Astrocyte of the spinal cord (primary cell): ENCODE results near the gene SAA2.
"Not testable (repeated sequence)": the region's sequence is repeated elsewhere in the genome, so short reads cannot be mapped to it uniquely, and the experiment has no call there.

Experiments used
- DNase-seq: peaks from one replicate; pipeline ENCODE4 v3.0.0; 2011; ENCODE audit warnings: low read depth, low spot score
- H3K4me3 ChIP-seq: 2 replicates; pipeline ENCODE4 v1.5.1; 2011; ENCODE audit warnings: low read depth, mild to moderate bottlenecking, low read length, moderate library complexity
- in situ Hi-C: cut with HindIII; loops from 2 replicates; pipeline ENCODE4 v1.10.0; 2017; ENCODE audit warnings: low sequenced_read_pairs
- TF ChIP-seq, protein P1 (sequence below): IDR thresholded peaks from 2 replicates; pipeline ENCODE4 v1.5.1; 2012; ENCODE audit warnings: low read depth, mild to moderate bottlenecking, low read length, inconsistent platforms

The SAA2 gene

DNA sequence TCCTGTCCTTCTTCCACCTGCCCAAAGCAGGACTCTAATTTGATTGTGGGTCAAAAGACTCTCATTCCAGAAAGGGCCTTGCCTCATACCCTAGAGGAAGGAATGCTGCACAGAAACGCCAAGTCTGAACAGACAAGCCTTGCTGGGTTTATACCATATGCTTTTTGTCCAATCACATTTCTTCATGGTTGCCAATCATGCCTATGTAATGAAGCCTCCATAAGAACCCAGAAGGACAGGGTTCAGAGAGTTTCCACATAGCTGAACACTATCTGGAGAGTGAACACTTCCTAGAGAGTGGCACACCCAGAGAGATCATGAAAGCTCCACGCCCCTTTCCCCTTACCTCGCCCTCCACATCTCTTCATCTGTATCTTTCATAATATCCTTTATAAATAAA, 4.8 kb upstream of the SAA2 start:
- TF ChIP-seq, protein P1, sequence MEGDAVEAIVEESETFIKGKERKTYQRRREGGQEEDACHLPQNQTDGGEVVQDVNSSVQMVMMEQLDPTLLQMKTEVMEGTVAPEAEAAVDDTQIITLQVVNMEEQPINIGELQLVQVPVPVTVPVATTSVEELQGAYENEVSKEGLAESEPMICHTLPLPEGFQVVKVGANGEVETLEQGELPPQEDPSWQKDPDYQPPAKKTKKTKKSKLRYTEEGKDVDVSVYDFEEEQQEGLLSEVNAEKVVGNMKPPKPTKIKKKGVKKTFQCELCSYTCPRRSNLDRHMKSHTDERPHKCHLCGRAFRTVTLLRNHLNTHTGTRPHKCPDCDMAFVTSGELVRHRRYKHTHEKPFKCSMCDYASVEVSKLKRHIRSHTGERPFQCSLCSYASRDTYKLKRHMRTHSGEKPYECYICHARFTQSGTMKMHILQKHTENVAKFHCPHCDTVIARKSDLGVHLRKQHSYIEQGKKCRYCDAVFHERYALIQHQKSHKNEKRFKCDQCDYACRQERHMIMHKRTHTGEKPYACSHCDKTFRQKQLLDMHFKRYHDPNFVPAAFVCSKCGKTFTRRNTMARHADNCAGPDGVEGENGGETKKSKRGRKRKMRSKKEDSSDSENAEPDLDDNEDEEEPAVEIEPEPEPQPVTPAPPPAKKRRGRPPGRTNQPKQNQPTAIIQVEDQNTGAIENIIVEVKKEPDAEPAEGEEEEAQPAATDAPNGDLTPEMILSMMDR: no peak
- H3K4me3 ChIP-seq: no peak overlapping the region
- DNase-seq: no peak
- in situ Hi-C loops: no loop called here

DNA sequence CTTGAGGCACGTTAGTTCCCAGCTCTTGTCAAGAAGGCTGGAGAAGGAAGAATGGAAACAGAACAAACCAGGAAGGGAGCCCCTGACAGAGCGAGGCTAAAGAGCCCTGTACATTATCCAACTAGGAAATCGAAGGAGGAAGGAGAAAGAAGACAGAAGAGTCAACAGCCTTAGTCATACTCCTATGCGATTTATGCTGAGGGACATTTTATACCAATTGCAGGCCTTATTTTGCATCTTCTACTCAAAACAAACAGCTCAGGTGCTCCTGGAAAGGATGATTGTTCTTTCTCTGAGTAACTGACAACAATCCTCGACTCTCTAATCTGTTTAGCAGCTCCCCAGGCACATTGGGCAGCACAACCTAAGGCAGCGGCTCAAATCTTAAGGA, 1.3 kb downstream of the SAA2 start:
- H3K4me3 ChIP-seq, DNase-seq, in situ Hi-C loops: not testable (repeated sequence)

DNA sequence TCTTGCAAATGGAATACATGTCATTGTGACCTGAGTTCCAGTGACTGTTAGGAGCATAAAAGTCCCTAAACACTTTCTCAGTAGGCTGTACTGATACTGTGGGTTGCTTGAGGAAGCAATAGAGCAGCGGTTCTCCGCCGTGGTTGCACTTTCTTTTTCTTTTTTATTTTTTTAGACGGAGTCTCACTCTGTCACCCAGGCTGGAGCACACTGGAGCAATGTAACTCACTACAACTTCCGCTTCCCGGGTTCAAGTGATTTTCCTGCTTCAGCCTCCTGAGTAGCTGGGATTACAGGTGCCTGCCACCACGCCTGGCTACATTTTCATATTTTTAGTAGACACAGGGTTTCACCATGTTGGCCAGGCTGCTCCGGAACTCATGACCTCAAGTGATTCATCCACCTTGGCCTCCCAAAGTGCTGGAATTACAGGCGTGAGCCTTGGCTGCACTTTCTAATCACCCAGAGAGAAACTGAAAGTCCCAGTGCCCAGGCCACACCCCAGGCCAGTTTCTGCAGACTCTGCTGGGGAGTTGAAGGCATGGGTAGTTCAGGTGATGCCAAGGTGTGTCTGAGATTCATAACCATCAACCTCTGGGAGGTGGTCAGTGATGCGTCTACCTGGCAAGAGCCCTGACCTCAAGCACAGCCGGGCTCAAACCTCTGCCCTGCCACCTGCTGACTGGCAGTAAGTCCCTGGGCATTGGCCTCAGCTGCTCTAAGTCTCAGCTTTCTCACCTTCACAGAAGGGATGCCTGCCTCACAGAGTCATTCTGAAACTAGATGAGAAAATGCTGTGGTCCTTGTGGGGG, 1.9 kb downstream of the SAA2 start:
- DNase-seq, in situ Hi-C loops: not testable (repeated sequence)

DNA sequence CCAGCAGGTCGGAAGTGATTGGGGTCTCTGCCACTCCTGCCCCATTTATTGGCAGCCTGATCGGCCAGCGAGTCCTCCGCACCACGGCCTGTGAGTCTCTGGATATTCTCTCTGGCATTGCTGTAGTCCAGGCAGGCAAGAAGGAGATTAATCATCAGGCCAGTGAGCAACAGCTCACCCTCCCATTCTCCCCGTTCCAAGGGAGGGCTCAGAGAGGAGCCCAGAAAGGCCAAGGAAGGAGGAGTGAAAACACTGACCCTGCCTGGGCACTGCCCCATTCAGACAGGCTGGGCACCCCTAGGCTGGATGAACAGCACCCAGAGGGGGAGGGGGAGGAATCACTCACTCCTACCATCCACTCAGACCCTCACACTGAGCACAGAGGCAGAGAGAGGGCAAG, 3.1 kb downstream of the SAA2 start:
- TF ChIP-seq, protein P1: no peak
- in situ Hi-C loops: no loop called here
- DNase-seq: no peak
- no peak overlapping the region for H3K4me3 ChIP-seq

More for the DNA sequence above, 1.9 kb downstream of the SAA2 start:
- H3K4me3 ChIP-seq: not testable (repeated sequence)

DNA sequence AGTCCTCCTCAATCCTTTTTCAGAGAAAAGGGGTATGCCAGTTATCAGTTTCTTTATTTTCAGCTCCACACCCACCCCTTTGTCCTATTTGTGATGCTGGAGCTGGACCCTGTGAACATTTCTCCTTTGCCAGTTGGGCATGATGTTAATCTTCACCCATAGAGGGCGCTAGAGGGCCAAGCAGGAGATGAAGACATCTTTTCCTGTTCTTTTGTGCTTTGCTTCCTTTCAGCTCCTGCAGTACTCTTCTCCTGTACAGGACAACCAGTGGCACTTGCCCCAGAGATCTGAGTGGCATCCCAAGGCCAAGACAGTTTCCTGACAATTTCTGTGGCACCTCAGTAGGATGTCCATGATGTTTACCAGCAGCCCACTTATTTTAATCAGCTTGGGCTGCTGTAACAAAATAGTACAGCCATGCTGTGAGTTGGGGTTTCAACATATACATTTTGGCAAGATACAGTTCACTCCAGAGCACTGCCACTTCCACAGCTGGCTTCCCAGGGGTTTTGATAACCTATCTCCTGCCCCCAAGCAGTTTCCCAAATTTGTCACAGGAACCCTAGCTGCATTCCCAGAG, 4.6 kb downstream of the SAA2 start:
- DNase-seq: peak; percentile 73
- TF ChIP-seq, protein P1: peak; percentile 84
- in situ Hi-C loops: no loop called here
- H3K4me3 ChIP-seq: no peak overlapping the region

DNA sequence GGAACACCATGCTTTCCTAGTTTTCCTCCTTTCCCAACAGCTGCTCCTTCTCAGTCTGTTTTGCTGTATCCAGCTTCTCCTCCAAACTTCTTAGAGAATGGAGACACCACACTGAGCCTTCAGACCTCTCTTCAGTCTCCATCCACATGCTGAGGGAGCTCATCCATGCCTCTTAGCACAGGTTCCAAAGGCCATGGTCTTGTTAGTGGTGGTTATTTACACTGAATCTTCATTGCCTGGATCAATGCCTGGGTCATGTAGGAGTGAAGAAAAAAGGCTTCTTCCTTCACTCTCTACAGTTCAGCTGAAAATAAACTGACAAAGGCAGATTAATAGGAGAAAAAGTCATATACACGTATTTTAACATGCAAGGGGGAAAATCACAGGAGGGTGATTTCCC, 8.8 kb downstream of the SAA2 start:
- TF ChIP-seq, protein P1: no peak
- DNase-seq: no peak
- in situ Hi-C loops: no loop called here
- no peak overlapping the region for H3K4me3 ChIP-seq

DNA sequence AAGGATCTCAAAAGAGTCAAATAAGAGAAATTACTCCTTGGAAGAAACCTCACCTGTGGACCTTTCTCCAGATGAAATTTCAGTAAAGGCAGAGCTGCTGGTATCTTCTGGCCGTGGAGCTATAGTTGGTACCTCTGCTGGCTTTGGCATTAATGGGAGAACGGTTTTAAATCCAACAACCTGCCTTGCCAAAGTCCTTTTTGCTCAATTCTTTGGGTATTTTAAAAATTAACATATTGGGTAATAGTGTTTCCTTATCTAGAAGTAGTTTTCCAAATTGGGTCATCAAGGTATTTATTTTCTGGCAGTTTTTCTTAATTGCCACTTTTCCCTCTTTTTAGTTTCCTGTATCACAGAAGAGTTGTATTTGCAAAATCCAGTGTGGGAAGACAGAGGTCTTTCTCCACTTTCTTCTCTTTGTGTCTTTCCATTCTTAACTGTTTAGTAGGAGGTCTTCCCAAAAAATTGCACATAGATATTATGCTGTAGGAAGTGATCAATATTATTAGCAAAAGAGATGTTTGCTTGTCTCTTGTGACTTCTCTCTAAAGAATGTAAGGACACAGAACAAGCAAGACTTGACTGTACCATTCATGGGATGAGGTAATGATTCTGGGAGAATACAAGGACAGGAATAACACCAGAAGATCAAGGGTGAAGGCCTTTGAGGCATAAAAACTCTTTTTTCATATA, 11.7 kb downstream of the SAA2 start, which contains the start of gene SAA4:
Gene SAA4 (minus strand): TSS at position 139 of the 693 bp plus-strand sequence. CDS start 876 bp downstream, outside the sequence.
- TF ChIP-seq, protein P1: no peak
- no peak within 1 kb of the TSS for H3K4me3 ChIP-seq
- in situ Hi-C loops: no loop called here
- DNase-seq: no peak
